ENCODE data around the gene NXNL1.
"Not testable (repeated sequence)": the region's sequence is repeated elsewhere in the genome, so short reads cannot be mapped to it uniquely, and the experiment has no call there.

NXNL1 gene

GRCh38 chr19:17486545-17487240, 26.0 kb upstream of the NXNL1 start:
- no peak for DNase-seq (ENCODE audit: low read depth in 2 of 2)

- DNase-seq (ENCODE audit: low read depth in 2 of 2): no peak
Measured at GRCh38 chr19:17484520-17485185, 23.9 kb upstream of the NXNL1 start.

- no peak for DNase-seq (ENCODE audit: low read depth in 2 of 2)
Measured at GRCh38 chr19:17483605-17484002, 22.9 kb upstream of the NXNL1 start.

DNA sequence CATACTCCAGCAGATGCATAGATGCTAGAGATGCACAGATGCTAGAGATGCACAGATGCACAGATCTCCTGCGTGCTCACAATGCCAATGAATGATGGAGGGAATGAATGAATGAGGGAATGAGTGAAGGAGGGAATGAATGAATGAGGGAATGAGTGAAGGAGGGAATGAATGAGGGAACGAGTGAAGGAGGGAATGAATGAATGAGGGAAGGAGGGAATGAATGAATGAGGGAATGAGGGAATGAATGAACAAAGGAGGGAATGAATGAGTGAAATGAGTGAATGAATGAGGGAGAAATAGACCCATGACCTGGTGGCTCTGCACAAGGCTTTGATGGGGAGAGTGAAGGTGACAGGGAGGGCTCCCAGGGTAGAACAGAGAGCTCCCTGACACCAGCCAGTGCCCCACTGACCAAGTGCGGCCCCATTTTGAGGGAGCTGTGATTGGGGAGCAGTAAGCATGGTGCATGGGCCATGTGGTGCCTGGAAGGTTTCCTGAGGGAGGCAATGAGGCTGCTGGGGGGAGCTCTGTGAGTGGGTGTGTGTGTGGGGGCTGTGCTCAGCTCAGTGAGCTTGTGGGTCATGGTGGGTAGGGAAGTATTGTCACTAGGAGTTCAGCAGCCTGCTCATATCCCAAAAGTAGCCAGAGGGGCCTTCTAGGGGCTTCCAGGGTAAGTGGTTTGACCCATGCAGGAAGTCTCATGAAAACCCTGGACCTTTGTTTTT, 22.3 kb upstream of the NXNL1 start:
- no peak for DNase-seq (ENCODE audit: low read depth in 2 of 2)

DNA sequence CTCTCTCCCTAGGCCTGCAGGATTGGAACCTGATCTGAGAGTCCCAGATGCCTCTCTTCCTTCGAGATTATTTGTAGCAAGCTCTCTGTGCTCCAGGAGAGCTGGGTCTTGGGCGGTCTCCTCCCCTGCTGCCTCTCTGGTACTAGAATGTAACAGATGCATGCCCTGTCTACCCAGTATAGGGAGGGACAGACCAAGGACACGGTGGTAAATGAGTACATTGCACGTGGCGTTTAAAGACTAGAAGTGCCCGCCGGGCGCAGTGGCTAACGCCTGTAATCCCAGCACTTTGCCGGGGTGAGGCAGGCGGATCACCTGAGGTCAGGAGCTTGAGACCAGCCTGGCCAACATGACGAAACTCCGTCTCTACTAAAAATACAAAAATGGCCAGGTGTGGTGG, 21.3 kb upstream of the NXNL1 start:
- DNase-seq (ENCODE audit: low read depth in 2 of 2): no peak

GRCh38 chr19:17479325-17479791, 18.6 kb upstream of the NXNL1 start:
- no peak for DNase-seq (ENCODE audit: low read depth in 2 of 2)

GRCh38 chr19:17475541-17476115, 14.9 kb upstream of the NXNL1 start:
- DNase-seq (ENCODE audit: low read depth in 2 of 2): no peak

GRCh38 chr19:17475011-17475540, 14.3 kb upstream of the NXNL1 start:
- not testable (repeated sequence) for DNase-seq (ENCODE audit: low read depth in 2 of 2)

- no peak for DNase-seq (ENCODE audit: low read depth in 2 of 2)
Measured at GRCh38 chr19:17473041-17473440, 12.3 kb upstream of the NXNL1 start.

- no peak for DNase-seq (ENCODE audit: low read depth in 2 of 2)
Measured at GRCh38 chr19:17471410-17472125, 10.8 kb upstream of the NXNL1 start.

- peak; percentile 62 to 70 for DNase-seq (ENCODE audit: low read depth in 2 of 2)
Measured at GRCh38 chr19:17470068-17470841, 9.5 kb upstream of the NXNL1 start, which contains the start of gene SLC27A1. Gene SLC27A1 (plus strand): TSS chr19:17470524. CDS start chr19:17470541, 17 bp downstream.

DNA sequence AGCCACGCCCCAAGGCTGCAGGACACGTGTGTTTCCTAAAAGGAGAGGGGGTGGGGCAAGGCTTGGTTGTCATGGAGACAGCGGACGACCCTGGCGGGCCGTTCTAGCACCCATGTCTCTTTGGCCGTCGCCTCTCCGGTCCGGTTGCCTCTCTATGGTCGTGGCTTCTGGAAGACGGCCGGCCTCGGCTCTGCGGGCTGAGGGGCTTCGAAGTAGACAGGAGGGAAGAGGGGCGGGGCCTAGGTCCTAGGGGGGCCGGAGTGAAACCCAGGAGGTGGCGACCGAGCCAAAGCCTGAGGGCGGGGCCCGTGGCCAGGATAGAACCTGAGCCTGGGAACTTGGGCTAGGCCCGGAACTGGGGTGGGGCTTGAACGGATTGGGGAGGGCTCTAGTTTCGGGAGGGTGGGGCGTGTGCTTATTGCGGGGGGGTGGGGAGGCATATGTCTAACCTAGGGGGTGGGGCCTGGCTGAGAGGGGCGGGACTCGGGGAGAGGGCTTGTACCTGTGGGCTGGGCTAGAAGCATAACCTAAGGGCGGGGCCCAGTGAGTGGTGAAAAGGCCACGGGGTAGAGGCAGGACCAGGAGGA, 8.8 kb upstream of the NXNL1 start:
- peak; percentile 87 to 90 for DNase-seq (ENCODE audit: low read depth in 2 of 2)

DNA sequence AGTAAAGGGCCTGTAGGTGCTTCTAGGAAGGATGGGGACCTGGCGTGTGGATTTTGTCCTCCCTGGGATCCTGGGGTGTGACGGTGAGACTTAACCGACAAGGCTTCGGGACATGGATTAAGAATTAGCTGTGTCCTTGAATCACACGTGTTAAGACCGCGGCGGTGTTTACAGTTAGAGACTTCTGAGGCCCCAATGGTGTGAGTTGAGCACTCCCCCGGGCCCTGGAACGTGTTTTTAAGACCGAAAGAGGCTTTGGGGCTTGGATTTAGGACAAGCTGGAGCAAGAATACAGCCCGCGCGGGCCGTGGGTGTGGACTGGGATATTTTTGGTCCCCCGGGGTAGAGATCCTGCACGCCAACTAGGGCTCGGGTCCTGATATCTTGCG, 8.4 kb upstream of the NXNL1 start:
- DNase-seq (ENCODE audit: low read depth in 2 of 2): no peak

- DNase-seq (ENCODE audit: low read depth in 2 of 2): no peak
Measured at GRCh38 chr19:17468302-17469091, 7.8 kb upstream of the NXNL1 start.

DNA sequence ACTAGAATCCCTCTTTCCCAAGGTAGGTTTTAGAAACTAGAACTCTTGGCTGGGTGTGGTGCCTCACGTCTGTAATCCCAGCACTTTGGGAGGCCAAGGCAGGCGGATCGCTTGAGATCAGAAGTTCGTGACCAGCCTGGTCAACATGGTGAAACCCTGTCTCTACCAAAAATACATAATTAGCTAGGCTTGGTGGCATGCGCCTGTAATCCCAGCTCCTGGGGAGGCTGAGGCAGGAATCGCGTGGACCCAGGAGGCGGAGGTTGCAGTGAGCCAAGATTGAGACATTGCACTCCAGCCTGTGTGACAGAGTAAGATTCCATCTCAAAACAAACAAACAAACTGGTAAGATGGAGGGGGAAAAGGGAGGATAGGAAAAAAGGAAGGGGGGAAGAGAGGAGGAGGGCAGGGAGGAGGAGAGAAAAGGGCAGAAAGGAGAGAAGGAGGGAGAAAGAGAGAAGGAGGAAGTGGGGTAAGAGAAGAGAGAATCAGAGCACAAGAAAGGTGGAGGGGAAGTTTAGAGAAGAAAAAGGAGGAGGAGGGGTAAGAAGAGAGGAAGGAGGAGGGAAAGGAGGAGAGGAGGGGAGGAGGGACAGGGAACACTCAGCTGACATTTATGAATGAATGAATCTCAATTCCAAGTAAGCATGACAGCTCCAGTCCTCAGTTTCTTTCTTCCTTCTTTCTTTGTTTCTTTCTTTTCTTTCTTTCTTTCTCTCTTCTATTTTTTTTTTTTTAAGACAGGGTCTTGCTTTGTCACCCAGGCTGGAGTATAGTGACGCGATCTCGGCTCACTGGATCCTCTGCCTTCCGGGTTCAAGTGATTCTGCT, 7.0 kb upstream of the NXNL1 start:
- DNase-seq (ENCODE audit: low read depth in 2 of 2): no peak

DNA sequence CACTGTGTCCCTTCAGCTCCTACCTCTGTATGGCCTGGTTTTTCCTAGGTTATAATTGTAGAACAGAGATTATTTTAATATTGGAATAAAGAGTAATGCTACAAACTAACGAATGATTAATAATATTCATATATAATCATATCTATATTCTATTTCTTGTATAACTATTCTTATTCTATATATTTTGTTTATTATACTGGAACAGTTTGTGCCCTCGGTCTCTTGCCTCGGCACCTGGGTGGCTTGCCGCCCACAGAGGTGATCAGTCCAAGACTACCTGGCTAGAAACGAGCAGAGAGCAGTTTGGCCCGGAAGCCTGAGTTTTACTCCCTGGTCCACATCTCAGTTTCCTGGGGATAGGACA, 5.7 kb upstream of the NXNL1 start:
- no peak for DNase-seq (ENCODE audit: low read depth in 2 of 2)

DNA sequence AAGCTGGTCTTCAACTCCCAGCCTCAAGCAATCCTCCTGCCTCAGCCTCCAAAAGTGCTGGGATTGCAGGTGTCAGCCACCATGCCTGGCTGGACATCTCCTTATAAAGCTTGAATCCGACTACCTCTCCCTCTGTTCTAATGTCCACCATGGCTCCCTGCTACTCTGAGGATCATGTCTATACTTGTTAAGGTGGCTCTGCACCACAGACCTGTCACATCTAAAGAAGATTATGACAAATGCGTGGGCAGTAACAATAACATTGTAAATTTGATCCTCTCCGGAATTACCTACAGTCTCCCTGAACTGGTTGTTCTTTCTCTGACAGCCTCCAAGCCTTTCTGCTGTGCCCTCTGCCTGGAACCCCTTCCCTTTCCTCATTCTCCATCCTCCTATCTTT, 1.8 kb downstream of the NXNL1 start:
- DNase-seq (ENCODE audit: low read depth in 2 of 2): no peak

- DNase-seq (ENCODE audit: low read depth in 2 of 2): no peak
Measured at GRCh38 chr19:17457616-17458015, 3.1 kb downstream of the NXNL1 start.

GRCh38 chr19:17456127-17456526, 4.6 kb downstream of the NXNL1 start:
- DNase-seq (ENCODE audit: low read depth in 2 of 2): no peak

Measured in stimulated activated CD4-positive, alpha-beta T cell treated with anti-CD3 and anti-CD28 coated beads, Interleukin-1b, Interleukin-23, amount 100 ng/mL, for 1 hour (primary cell).